ENCODE data around the gene GNG12. TPM values are rescaled to one million over a fixed set of nuclear protein-coding genes. Genes with fewer than 3 reads are reported as not detected.

GNG12 gene
- total RNA-seq, 1 donor from 2014 or later, result 71.5 TPM

- intact Hi-C loops (cut with DNase I), result no loop called here
These were observed 28.6 kb downstream of the GNG12 start for GRCh38 chr1:67804710-67805109.

GRCh38 chr1:67803380-67804279, 29.6 kb downstream of the GNG12 start:
- Histone ChIP-seq H3K4me1 (peaks cover 30% of the 10 kb centered on the region), H3K4me3 (no peak overlapping the region)

More at GRCh38 chr1:67804710-67805109, 28.6 kb downstream of the GNG12 start:
- no peak for TF ChIP-seq CTCF (IDR thresholded peaks at IDR 0.05)
- no peak for TF ChIP-seq POLR2A (IDR thresholded peaks at IDR 0.05)
- TF ChIP-seq POLR2AphosphoS5 (IDR thresholded peaks at IDR 0.05; ENCODE audit: insufficient read depth in 1 of 2, low read depth in 1 of 2), result no peak
- peaks cover 36% of the 10 kb centered on the region for H3K4me1 ChIP-seq
- no peak overlapping the region for H3K4me3 ChIP-seq
- H3K27me3 ChIP-seq, result no peaks in the 10 kb centered on the region
- no peaks in the 10 kb centered on the region for H3K9me3 ChIP-seq
- no peak overlapping the region for H3K27ac ChIP-seq
- H3K36me3 ChIP-seq, result no peaks in the 10 kb centered on the region
- no peak for DNase-seq (ENCODE audit: extremely low spot score in 2 of 2)

GRCh38 chr1:67802565-67802964, 30.7 kb downstream of the GNG12 start:
- Histone ChIP-seq H3K9me3 (no peaks in the 10 kb centered on the region), H3K27ac (no peak overlapping the region), H3K36me3 (no peaks in the 10 kb centered on the region), H3K4me3 (no peak overlapping the region), H3K27me3 (no peaks in the 10 kb centered on the region), H3K4me1 (peaks cover 30% of the 10 kb centered on the region)
- no peak for TF ChIP-seq POLR2AphosphoS5 (IDR thresholded peaks at IDR 0.05; ENCODE audit: insufficient read depth in 1 of 2, low read depth in 1 of 2)
- TF ChIP-seq POLR2A (IDR thresholded peaks at IDR 0.05), result no peak
- no peak for TF ChIP-seq CTCF (IDR thresholded peaks at IDR 0.05)
- intact Hi-C loops (cut with DNase I), result no loop called here
- DNase-seq (ENCODE audit: extremely low spot score in 2 of 2), result no peak

More at GRCh38 chr1:67803380-67804279, 29.6 kb downstream of the GNG12 start:
- TF ChIP-seq POLR2A (IDR thresholded peaks at IDR 0.05), result no peak
- no peak for TF ChIP-seq POLR2AphosphoS5 (IDR thresholded peaks at IDR 0.05; ENCODE audit: insufficient read depth in 1 of 2, low read depth in 1 of 2)
- TF ChIP-seq CTCF (IDR thresholded peaks at IDR 0.05), result no peak
- H3K27ac ChIP-seq, result no peak overlapping the region
- no peak for DNase-seq (ENCODE audit: extremely low spot score in 2 of 2)
- no peaks in the 10 kb centered on the region for H3K27me3 ChIP-seq
- H3K9me3 ChIP-seq, result no peaks in the 10 kb centered on the region
- no peaks in the 10 kb centered on the region for H3K36me3 ChIP-seq
- intact Hi-C loops (cut with DNase I), result no loop called here

- Histone ChIP-seq H3K9me3 (no peaks in the 10 kb centered on the region), H3K4me1 (peaks cover 30% of the 10 kb centered on the region), H3K27me3 (no peaks in the 10 kb centered on the region), H3K4me3 (no peak overlapping the region), H3K36me3 (no peaks in the 10 kb centered on the region), H3K27ac (no peak overlapping the region)
- TF ChIP-seq POLR2AphosphoS5 (IDR thresholded peaks at IDR 0.05; ENCODE audit: insufficient read depth in 1 of 2, low read depth in 1 of 2) (no peak), POLR2A (IDR thresholded peaks at IDR 0.05) (no peak), CTCF (IDR thresholded peaks at IDR 0.05) (no peak)
- intact Hi-C loops (cut with DNase I), result no loop called here
- DNase-seq (ENCODE audit: extremely low spot score in 2 of 2), result no peak
These were observed 31.4 kb downstream of the GNG12 start for GRCh38 chr1:67801903-67802302.
